Hematopoietic multipotent progenitor cell treated with erythropoietin and hydrocortisone succinate and interleukin-3 and kit ligand, for 8 days (in vitro differentiated cells): Measurements from ENCODE around the gene RBMS1.

Experiments
- DNase-seq: peaks from one replicate; pipeline ENCODE4 v3.0.0-alpha.2; 2015

The RBMS1 gene

DNA sequence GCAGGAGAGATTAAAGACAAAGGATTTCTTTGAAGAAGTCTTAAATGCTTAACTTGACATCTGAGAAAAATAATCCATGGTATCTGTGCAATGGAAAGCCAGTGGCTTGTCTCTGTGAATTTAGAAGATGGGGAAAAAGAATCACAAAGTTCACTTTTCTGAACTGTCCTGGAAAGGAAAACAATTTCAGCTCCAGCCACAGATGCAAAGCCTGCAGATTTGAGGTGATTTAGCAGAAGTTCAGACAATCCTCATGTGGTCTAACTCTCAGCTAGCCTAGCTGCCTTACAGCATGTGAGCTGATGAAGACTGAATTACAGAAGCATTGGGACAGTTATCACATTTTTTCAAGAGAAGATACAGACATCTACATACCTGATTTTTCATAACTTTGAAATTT is 166.8 kb downstream of the RBMS1 start:
- no peak for DNase-seq

GRCh38 chr2:160325418-160325817 is 168.2 kb downstream of the RBMS1 start:
- DNase-seq: no peak

DNA sequence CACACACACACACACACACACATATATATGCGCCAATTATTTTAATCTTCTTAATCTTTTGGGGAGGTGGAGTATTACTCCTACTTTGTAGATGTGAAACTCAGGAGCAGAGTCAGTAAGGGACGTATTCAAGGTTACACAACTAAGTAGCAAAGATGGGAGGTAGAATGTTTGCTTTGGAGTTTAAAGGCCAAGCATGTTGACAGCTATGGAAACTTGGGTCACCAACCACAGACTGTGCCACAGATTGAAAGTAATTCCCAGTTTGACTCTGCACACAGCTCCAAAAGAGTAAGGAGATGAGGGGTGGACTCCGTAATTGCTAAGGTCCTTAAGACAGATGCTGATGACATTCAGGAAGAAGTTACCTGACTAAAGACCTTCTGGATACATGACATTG is 168.7 kb downstream of the RBMS1 start:
- no peak for DNase-seq

GRCh38 chr2:160324161-160324800 is 169.3 kb downstream of the RBMS1 start:
- peak; percentile 62 for DNase-seq

DNA sequence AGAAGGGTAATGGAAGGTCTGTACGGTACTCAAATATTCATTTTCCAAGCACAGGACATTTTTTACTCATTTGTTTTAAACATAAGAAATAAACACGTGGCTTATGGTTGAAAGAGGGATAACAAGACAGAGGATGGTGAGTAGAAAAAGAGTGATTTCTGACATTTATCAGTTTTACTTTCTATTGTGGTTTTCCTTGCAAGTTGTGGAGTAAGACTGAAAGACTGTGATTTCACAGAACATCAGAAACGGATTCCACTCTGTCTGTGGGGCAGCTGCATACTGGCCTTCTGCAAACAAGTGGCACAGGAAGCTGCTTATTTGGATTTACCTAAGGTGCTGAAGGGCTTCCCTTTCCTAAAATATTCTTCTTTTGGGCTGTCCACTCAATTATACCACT is 171.3 kb downstream of the RBMS1 start:
- DNase-seq: no peak

- no peak for DNase-seq
These were observed 172.6 kb downstream of the RBMS1 start for GRCh38 chr2:160321006-160321405.

DNA sequence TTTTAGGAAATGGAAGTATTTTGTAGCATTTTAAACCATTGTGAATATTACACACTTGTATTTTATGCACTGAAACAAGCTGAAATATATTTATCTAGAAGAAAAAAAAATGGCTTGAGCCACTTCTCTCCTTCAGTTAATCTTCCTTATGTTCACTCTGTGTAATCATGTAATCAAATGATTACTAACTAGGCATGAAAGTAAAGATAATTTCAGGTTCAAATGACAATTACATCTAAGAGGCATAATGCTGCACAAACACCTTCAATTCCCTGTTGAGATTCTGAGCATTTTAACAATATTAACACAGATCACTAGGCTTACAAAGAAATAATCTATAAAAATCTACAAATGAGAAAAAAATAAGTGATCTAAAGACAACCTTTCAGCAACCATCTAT is 173.9 kb downstream of the RBMS1 start:
- no peak for DNase-seq

DNA sequence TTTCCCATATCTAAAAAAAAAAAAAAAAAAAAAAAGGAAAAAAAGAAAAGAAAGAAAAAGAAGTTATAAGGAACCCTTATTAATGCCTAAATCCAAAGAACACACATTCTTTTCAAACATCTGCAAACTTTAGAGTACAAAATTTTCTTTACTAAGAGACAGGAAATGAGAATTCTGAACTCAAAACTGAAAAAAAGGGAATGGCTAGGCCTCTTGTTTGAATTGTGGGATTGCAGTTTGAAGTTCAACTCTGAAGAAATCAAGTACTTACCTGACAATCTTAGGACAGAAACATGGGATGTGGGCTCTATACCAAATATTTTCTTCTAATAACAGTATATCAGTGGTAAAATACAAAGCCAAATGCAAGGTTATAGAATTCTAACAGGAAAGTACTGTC is 175.4 kb downstream of the RBMS1 start:
- DNase-seq: no peak

DNA sequence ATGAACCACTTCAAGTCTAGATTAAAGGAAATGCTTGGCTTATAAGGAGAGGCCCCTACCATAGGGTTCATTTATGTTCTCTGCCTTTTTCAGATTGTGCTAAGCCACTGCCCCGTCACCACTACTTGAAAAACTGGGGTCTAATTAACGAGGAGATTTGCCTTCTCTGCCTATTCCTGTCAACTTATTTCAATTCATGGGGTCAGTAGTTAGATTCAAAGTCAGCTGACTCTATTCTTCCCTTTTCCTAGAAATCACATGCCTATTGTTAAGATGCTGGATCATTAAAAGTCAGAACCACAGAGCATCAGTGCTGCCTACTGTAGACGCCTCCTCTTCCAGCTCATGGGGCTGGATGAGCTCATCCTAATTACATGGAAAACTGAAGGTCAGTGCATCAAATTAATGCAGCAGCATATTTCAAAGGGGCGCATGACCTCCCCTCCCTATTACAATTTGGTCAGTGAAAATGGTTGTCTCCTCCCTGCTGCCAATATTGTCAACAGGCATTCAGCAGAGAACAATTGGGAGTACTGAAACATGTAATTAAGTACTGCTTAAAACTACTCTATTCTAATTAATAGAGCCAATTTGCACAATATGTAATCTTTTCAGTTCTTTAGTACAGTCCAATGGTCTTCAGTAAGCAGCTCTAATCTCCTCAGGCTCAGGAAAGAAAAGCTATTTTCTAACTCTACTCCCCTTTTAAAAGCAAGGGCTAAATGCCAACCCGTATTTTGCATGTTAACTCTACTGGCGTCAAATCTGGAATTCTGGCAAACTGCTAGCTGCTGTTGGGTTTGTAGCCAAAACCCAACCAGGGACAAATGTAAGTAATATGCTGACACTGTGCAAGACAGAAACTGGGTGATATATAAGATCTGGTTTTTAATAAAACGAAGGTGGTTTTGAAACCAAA is 176.2 kb downstream of the RBMS1 start:
- no peak for DNase-seq

DNA sequence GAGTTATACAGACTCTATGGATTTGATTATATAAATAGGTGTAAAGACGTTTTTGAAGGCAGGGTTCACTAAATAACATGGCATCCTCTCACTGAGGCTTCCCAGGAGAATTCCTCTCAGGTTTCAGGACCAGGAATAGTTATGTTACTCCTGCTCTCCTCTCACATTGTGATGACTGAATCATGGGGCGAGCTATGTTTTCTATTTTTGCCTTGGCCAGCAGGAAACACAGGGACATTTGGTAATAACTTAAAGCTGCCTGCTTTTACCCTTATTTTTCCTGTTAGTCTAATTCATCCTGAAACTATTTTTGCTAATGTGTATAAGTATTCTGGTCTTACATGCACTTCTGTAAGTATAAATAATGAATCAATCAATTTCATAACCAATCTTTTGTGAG is 178.3 kb downstream of the RBMS1 start:
- no peak for DNase-seq

DNA sequence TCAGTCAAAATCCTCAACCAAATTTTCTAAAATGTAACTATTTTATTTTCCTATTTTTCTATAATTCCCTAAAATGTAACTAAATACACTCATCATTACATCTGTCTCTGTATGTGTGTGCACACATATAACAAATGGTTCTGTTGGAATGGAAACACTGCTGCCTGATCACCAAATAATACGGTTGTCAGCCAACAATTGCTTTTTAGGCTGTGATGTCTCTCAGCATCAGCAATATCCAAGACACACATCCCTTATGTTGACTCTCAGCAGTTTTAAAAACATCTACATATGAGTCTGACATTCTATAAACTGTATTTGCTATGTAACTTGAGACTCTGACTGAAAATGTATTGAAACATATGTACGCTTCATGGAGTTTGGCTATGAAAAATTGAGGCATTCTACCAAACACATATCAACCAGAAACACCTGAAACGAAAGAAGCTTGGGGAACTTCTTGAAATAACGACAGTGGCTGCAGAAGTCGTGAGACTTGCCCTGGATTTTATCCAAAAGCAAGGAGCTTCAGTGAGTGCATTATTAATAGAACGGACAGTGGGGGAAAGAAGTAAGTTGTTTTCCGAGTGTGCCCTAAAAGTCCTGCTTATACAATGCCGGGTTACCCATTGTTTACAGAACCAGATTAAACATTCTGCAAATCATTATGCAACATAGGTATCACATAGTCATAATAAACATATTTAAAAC is 183.3 kb downstream of the RBMS1 start:
- no peak for DNase-seq

- no peak for DNase-seq
These were observed 184.0 kb downstream of the RBMS1 start for GRCh38 chr2:160309585-160309984.

DNA sequence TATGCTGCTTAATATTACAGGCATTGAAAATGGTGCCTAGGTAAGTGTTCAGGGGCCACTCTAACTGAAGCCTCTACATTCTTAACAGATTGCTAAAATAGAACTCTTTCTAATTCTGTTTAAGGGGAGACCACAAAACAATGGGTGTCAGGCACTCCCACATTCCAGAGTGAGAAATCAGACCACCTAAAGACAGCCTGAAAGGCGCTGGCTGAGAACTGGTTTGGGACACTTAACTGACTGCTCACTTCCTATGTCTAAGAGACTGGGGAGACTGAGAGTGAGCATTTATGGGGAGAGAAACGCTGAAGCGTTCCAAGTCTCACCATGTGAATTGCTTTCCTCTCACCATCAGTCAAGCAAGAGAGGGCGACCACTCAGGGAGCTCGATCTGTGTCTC is 184.7 kb downstream of the RBMS1 start:
- DNase-seq: no peak

- no peak for DNase-seq
These were observed 185.1 kb downstream of the RBMS1 start for GRCh38 chr2:160308476-160308875.

- DNase-seq: no peak
These were observed 186.6 kb downstream of the RBMS1 start for GRCh38 chr2:160306985-160307384.

GRCh38 chr2:160305081-160305750 is 188.4 kb downstream of the RBMS1 start:
- no peak for DNase-seq

- no peak for DNase-seq
These were observed 190.1 kb downstream of the RBMS1 start for GRCh38 chr2:160303527-160303926.

DNA sequence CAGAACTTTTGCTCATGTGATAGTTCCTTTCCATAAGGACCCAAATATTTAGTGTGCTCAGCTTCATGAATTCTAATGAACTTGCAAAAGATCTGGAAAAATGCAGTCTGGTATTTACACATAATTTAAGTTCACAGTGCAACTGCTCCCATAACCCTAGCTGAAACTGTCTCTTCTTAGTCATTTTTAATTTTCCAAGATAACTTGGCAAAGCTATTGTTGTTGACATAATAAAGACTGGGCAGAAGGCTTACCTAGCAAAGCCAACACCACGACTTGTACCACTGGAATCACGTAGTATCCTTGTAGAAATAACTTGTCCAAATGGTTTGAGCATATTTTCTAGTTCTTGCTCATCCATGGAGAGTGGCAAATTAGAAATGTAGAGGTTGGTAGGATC is 190.5 kb downstream of the RBMS1 start:
- DNase-seq: no peak

DNA sequence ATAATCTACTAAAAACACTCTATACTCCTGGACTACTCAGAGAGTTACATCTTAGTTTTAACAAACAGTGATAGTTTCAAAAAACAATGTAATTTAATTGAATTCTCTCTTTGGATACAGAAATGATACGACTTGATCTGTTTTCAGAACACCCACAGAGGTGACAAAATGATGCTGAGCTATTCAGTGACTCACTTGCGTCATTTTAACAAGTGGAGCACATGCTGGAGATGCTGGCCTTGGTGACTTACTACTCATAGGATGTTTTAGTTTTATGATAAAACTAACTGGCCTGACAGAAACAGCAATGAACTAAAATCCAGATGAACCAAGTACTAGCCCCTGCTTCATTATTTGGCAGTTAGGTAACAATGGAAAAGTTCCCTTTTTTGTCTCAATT is 192.2 kb downstream of the RBMS1 start:
- no peak for DNase-seq

DNA sequence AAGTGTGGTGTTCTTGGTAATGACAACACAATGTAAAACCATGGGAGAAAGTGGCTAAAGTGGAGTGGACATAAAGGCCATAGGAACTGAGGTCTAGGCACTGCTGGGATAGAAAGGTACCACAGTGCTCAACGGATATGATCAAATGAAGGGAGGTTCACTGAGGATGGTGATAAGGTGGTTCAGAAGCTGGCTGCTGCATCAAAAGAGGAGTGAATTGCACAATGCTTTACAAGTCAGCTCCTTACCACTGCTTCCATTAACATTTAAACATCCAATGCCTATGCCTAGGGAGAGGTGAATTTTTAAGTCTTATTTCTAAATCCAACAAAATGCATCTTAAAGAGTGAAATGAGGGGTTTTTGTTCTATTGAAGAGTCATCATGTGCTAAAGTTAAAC is 193.4 kb downstream of the RBMS1 start:
- DNase-seq: no peak

GRCh38 chr2:160299540-160299939 is 194.1 kb downstream of the RBMS1 start:
- no peak for DNase-seq

DNA sequence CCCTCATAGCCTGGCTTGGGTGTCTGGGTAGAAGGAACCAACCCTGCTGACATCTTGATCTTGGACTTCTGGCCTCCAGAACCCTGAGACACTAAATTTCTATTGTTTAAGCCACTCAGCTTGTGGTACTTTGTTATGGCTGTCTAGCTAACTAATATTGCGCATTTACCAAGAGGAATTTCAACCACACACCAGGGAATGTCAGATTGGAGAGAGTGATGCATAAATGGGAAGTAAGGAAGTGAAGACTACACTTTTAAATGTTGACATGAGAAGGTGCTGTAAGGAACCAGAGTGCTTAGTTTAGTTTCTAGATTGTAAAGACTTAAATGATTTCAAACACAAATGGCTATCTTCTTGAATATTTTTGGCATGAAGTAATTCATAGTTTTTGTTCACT is 194.6 kb downstream of the RBMS1 start:
- no peak for DNase-seq

DNA sequence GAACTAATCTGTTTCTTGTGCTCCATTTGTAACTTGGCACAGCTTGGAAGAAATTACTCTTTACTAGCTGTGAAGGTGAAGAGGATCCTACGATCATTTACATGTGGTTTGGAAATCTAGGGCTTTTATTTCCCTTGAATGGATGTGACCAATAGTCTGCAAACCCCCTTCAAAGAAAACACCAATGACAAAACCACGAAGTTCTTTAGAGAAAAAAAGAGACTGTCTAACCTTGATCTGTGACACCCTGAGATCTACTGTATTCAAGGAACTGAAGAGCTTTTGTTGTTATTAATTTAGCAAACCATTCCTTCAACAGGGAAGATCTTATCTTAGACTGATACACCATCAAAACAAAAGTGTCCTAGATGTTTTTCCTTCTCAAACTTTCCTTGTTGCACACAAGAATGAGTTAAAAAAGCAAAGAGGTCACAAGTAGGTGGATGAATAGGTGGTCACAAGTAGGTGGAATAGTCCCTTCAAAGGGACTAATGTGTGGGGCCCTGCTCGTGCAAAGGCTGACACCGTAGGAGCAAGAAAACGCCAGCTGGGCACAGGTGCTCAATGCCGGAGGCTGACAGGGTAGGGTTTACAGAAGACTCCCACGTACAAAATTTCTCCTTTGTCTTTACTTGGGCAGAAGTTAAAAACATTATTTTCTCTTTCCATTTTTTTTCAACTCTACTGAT is 197.9 kb downstream of the RBMS1 start:
- DNase-seq: no peak
